Type B pancreatic cell (in vitro differentiated cells): ENCODE data around the gene ENPP1. TPM values are rescaled to one million over a fixed set of nuclear protein-coding genes. Genes with fewer than 3 reads are reported as not detected.

ENCODE experiments used
- DNase-seq: peaks from one replicate; pipeline ENCODE4 v3.0.0; 2021; ENCODE audit warnings: mixed read lengths; ENCODE audit not compliant: unreplicated experiment; ENCODE audit errors: extremely low spot score
- H3K27ac Mint-ChIP-seq: 2 replicates; pipeline ENCODE4 v1.8.0; 2021; ENCODE audit warnings: mild to moderate bottlenecking, mixed read lengths
- H3K27me3 Mint-ChIP-seq: 2 replicates; pipeline ENCODE4 v1.8.0; 2021; ENCODE audit warnings: mixed read lengths
- H3K36me3 Mint-ChIP-seq: 2 replicates; pipeline ENCODE4 v1.8.0; 2021; ENCODE audit warnings: mixed read lengths
- H3K4me1 Mint-ChIP-seq: one replicate; pipeline ENCODE4 v1.8.0; 2021; ENCODE audit warnings: mixed read lengths; ENCODE audit not compliant: unreplicated experiment
- H3K4me3 Mint-ChIP-seq: 2 replicates; pipeline ENCODE4 v1.8.0; 2021; ENCODE audit warnings: mild to moderate bottlenecking, mixed read lengths
- H3K9me3 Mint-ChIP-seq: 2 replicates; pipeline ENCODE4 v1.8.0; 2021; ENCODE audit warnings: mixed read lengths
- total RNA-seq: library from RNA; stranded (reverse); gene quantifications from 2 replicates; pipeline ENCODE4 v1.2.1, GENCODE V29; 2021; ENCODE audit warnings: low replicate concordance
- TF ChIP-seq, protein P1 (sequence below): fragments of 200-600 bp; sonication (generic); conservative IDR thresholded peaks from 2 replicates; pipeline ENCODE4 v1.5.0; 2021; ENCODE audit warnings: antibody characterized with exemption, mild to moderate bottlenecking

Gene ENPP1
- total RNA-seq, 1 donor from 2014 or later = 13.4 TPM

DNA sequence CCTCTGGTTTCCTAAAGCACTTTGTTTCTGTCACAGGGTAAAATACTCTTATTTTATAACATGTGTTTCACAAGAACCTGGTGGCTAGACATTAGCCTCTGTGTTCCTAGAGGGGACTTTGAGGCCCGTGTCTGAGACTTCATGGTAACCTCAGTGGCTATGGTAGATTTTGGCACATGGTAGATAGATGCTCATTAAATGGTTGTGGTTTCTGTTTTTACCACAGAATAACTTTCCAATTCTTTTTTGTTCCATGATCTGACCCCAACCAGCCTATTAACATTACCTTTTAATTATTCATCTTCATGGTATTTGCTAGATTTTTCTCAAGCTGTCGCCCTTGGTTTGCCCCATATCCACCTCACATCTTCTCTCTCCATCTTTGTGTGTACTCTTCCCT is 109.0 kb downstream of the ENPP1 start:
- TF ChIP-seq, protein P1, sequence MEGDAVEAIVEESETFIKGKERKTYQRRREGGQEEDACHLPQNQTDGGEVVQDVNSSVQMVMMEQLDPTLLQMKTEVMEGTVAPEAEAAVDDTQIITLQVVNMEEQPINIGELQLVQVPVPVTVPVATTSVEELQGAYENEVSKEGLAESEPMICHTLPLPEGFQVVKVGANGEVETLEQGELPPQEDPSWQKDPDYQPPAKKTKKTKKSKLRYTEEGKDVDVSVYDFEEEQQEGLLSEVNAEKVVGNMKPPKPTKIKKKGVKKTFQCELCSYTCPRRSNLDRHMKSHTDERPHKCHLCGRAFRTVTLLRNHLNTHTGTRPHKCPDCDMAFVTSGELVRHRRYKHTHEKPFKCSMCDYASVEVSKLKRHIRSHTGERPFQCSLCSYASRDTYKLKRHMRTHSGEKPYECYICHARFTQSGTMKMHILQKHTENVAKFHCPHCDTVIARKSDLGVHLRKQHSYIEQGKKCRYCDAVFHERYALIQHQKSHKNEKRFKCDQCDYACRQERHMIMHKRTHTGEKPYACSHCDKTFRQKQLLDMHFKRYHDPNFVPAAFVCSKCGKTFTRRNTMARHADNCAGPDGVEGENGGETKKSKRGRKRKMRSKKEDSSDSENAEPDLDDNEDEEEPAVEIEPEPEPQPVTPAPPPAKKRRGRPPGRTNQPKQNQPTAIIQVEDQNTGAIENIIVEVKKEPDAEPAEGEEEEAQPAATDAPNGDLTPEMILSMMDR = no peak
- Mint-ChIP-seq H3K4me3 (no peak overlapping the region), H3K4me1 (peaks cover 9% of the 10 kb centered on the region), H3K27me3 (peaks cover 7% of the 10 kb centered on the region), H3K27ac (no peak overlapping the region), H3K9me3 (no peaks in the 10 kb centered on the region), H3K36me3 (no peaks in the 10 kb centered on the region)
- no peak for DNase-seq

DNA sequence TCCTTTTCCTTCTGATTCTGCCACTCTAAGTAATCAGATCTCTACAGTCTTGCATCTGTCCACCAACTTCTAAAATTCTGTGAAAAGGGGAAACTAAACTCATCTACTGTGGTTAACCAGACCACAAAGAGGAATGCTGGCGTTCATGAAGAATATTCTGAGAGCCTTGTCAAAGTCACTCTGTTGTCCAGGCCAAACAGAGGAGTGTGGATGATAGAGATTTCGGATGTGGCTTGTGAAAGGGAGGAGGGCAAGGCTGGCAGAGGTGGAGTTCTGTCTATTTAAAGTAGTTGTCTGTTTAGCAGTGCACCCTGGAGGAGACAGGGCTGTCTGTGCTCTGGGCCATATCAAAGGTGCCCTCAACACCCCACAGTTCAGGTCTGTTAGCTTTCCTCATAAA is 109.5 kb downstream of the ENPP1 start:
- H3K9me3 Mint-ChIP-seq = no peaks in the 10 kb centered on the region
- H3K36me3 Mint-ChIP-seq = no peaks in the 10 kb centered on the region
- H3K27me3 Mint-ChIP-seq = peaks cover 7% of the 10 kb centered on the region
- H3K4me3 Mint-ChIP-seq = no peak overlapping the region
- peaks cover 9% of the 10 kb centered on the region for H3K4me1 Mint-ChIP-seq
- no peak overlapping the region for H3K27ac Mint-ChIP-seq
- no peak for DNase-seq
- TF ChIP-seq, protein P1 = no peak

DNA sequence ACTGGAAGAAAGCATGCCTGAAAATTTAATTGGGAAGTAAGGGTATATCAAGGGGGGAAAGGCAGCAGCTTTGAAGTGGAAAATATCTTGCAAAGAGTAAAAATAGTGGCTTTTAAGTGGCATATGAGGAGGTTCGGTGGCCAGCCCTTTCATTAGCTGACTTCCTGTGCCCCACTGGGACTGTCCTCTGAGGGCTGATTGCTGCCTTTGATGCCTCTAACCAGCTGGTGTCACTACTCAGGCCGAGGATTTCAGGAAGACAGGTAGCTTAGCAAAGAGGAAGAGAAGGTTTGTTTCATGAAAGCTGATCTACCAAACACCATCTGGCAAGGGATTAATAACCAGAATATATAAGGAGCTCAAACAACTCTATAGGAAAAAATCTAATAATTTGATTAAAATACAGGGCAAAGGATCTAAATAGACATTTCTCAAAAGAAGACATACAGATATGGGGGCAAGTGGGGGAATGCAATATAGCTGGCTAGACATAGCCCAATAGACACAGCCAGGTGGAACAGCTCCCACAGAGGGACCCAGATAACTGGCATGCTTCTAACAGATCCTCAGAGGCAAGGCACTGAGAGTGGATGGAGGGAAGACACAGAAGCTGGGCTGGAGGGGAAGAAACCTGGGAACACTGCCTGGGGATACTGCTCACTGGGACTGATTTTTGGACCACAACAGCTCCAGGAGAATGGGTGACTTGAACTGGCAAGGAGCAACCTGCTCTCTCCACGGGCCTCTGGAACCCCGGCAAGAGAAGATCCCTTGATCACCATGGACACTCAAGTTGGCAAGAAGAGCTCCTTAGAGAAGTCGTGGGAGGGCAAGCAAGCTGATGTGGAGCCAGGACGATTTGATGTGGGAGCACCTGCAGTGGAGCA is 110.2 kb downstream of the ENPP1 start:
- H3K36me3 Mint-ChIP-seq = no peaks in the 10 kb centered on the region
- TF ChIP-seq, protein P1 = no peak
- H3K9me3 Mint-ChIP-seq = no peaks in the 10 kb centered on the region
- no peak overlapping the region for H3K27ac Mint-ChIP-seq
- DNase-seq = no peak
- no peak overlapping the region for H3K4me3 Mint-ChIP-seq
- H3K27me3 Mint-ChIP-seq = peaks cover 7% of the 10 kb centered on the region
- peaks cover 9% of the 10 kb centered on the region for H3K4me1 Mint-ChIP-seq

DNA sequence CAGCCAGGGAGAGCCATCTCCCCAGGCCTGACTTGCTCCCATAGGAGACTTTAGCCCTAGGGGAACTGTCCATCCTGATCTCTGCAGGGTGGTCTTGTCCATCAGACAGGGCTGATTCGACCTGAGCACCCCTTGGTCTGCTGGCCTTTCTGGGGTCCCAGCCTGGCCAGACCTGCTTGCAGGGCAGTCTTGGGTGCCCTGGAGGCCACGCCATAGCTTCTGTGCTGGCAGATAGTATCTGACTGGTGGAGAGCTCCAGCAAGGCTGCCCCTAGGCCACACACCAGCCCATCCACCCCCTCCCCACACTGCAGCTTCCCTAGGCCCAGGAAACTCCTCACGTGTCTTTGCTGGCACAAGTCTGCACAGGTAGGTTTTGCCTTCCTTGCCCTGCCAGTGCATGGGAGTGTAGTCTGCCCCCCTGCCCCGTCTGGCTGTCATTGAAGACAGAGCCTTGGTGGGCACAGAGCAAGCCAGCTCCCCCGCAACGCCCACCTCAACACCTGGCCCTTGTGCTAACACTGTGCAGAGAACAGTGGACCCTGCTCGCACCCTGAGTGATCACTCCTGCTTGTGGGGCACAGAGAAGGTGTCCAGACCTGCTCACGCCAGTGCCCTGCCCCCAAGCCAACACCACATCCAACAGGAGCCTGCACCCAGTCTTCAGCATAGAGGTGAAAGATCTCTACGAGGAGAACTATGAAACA is 111.0 kb downstream of the ENPP1 start:
- TF ChIP-seq, protein P1 = no peak
- Mint-ChIP-seq H3K36me3 (no peaks in the 10 kb centered on the region), H3K4me3 (no peak overlapping the region), H3K27ac (no peak overlapping the region), H3K27me3 (peaks cover 7% of the 10 kb centered on the region), H3K9me3 (no peaks in the 10 kb centered on the region), H3K4me1 (peaks cover 9% of the 10 kb centered on the region)
- no peak for DNase-seq

DNA sequence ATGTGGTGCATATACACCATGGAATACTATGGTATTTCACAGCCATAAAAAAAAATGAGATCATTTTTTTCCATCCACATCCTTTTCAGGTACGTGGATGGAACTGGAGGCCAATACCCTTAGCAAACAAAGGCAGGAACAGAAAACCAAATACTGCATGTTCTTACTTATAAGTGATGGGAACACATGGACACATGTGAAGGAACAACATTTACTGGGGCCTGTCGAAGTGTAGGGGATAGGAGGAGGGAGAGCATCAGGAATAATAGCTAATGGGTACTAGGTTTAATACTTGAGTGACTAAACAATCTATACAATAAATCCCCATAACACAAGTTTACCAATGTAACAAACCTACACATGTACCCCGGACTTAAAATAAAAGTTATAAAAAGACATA is 112.8 kb downstream of the ENPP1 start:
- Mint-ChIP-seq H3K9me3 (no peaks in the 10 kb centered on the region), H3K4me1 (peaks cover 9% of the 10 kb centered on the region), H3K27ac (no peak overlapping the region), H3K36me3 (no peaks in the 10 kb centered on the region), H3K4me3 (no peak overlapping the region), H3K27me3 (peaks cover 7% of the 10 kb centered on the region)
- no peak for DNase-seq
- TF ChIP-seq, protein P1 = no peak
